ENCODE results near the gene MMP24.
"Not testable (repeated sequence)": the region's sequence is repeated elsewhere in the genome, so short reads cannot be mapped to it uniquely, and the experiment has no call there.

Gene MMP24

GRCh38 chr20:35226126-35226883, at the start of gene MMP24:
Gene MMP24 (plus strand): TSS chr20:35226690. CDS start chr20:35226739, 49 bp downstream.
- DNase-seq = no peak

- DNase-seq = no peak
These were observed 46.9 kb upstream of the MMP24 start for GRCh38 chr20:35179292-35180212.

GRCh38 chr20:35180266-35180665, 46.2 kb upstream of the MMP24 start:
- DNase-seq = no peak

- DNase-seq = no peak
These were observed 44.8 kb upstream of the MMP24 start for GRCh38 chr20:35181731-35182130.

- DNase-seq = not testable (repeated sequence)
These were observed 39.7 kb upstream of the MMP24 start for GRCh38 chr20:35186691-35187289.

- no peak for DNase-seq
These were observed 38.8 kb upstream of the MMP24 start for GRCh38 chr20:35187584-35188190.

- DNase-seq = not testable (repeated sequence)
These were observed 37.3 kb upstream of the MMP24 start for GRCh38 chr20:35189223-35189622.

GRCh38 chr20:35190556-35190955, 35.9 kb upstream of the MMP24 start:
- no peak for DNase-seq

GRCh38 chr20:35191419-35192117, 34.9 kb upstream of the MMP24 start:
- no peak for DNase-seq

GRCh38 chr20:35192118-35192872, 34.2 kb upstream of the MMP24 start:
- DNase-seq = no peak

- DNase-seq = not testable (repeated sequence)
These were observed 33.3 kb upstream of the MMP24 start for GRCh38 chr20:35193031-35193791.

GRCh38 chr20:35196313-35196712, 30.2 kb upstream of the MMP24 start:
- DNase-seq = no peak

GRCh38 chr20:35199740-35200139, 26.8 kb upstream of the MMP24 start:
- DNase-seq = no peak

GRCh38 chr20:35200267-35200666, 26.2 kb upstream of the MMP24 start:
- DNase-seq = no peak

GRCh38 chr20:35201467-35201866, 25.0 kb upstream of the MMP24 start:
- not testable (repeated sequence) for DNase-seq

GRCh38 chr20:35206802-35207201, 19.7 kb upstream of the MMP24 start:
- no peak for DNase-seq

- DNase-seq = peak; percentile 64
These were observed 18.4 kb upstream of the MMP24 start for GRCh38 chr20:35207950-35208611.

- no peak for DNase-seq
These were observed 11.2 kb upstream of the MMP24 start for GRCh38 chr20:35215066-35215956.

- no peak for DNase-seq
These were observed 9.9 kb upstream of the MMP24 start for GRCh38 chr20:35216541-35216940.
